ENCODE measurements around the gene NOC4L.
"Not testable (repeated sequence)": the region's sequence is repeated elsewhere in the genome, so short reads cannot be mapped to it uniquely, and the experiment has no call there.

NOC4L gene

DNA sequence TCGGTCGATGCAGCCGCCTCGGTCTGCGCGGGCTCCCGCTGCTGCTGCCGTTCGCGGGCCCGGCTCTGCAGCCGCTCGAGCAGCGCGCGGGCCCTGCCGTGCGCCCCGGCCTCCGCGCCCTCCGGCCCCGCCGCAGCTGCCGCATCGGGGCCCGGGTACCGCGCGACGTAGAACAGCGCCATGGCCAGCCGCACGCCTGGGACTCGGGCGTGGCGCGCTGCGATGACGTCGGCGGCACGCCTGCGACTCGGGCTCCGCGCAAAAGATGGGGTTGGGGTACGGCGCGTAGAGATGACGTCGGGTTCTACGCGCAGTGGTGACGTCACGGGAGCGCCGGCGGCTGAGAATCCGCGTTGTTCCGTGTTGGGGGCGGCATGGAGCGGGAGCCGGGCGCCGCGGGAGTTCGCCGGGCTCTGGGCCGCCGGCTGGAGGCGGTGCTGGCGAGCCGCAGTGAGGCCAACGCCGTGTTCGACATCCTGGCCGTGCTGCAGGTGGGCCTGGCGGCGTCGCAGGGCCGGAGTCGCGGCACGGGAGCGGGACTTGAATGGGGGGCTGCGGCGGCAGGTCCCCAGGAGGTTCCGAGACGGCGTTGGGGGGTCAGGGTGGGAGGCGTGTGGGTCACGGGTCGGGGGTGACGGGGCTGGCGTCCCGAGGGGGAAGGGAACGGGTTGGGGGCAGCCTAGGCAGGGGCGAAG lies at the start of gene NOC4L, which contains the start of gene DDX51:
Gene NOC4L, plus strand, starts transcription at position 343 of the 695 bp plus-strand sequence. Its CDS starts 32 bp downstream, at position 375.
Gene DDX51, minus strand, starts transcription at position 205 of the 695 bp plus-strand sequence. Its CDS starts 23 bp downstream, at position 182.
- DNase-seq = peak; percentile 95

DNA sequence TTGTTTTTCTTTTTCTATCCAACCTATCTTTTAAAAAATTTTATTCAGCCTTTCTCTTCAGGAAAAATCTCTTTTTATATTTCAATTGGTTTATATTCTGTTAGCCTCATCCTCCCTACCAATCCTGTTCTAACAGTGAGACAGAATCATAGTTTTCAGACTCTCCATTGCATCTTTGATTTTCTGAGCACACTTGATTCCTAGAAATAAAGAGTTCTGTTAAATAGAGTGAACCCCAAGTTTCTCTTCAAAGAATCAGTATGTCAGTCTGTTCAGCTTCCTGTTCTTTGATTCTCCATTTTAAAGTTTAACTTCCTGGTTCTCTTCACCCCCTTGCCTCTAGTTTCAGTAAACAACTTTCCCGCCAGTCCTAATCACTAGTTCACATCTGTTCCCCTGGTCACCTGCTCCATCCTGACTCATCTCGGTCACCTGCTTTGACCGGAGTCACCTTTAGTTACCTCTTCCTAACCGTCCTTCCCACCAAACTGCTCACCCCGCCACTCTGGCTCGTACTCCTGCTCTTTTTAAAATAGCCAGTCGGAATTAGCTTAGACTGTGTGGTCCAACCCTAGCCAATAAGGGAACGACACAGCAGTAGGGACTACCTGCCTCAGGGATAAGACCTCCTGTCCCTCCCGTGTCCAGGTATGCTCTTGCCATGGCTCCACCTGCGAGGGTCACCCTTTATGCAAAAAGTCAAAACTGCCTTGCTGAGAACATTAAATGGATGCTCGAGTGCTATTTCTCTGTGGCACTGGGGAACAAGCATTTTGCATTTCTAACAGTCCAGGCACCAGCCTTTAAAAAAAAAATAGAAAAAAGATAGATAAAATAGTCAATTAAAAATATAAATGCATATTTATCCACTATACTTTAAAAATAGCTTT lies 48.5 kb upstream of the NOC4L start:
- no peak for DNase-seq

DNA sequence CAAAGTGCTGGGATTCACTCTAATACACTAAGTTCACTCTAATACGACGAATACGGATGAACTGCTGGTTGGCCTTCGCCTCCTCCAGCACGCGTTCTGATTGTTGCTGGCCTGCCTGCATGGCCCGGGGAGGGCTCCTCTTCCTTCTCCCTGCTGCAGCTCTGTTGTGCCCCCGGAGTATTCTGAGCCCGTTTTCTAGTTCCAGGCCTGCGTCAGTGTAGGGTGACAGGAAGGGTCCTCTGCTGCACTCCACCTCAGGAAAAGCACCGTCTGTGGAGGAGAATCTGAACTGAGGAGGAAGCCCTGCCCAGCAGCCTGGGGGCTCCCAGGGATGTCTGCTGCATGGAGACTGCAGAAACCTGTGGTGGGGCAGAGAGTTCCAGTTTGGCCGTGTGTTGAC lies 44.5 kb upstream of the NOC4L start:
- DNase-seq = no peak

DNA sequence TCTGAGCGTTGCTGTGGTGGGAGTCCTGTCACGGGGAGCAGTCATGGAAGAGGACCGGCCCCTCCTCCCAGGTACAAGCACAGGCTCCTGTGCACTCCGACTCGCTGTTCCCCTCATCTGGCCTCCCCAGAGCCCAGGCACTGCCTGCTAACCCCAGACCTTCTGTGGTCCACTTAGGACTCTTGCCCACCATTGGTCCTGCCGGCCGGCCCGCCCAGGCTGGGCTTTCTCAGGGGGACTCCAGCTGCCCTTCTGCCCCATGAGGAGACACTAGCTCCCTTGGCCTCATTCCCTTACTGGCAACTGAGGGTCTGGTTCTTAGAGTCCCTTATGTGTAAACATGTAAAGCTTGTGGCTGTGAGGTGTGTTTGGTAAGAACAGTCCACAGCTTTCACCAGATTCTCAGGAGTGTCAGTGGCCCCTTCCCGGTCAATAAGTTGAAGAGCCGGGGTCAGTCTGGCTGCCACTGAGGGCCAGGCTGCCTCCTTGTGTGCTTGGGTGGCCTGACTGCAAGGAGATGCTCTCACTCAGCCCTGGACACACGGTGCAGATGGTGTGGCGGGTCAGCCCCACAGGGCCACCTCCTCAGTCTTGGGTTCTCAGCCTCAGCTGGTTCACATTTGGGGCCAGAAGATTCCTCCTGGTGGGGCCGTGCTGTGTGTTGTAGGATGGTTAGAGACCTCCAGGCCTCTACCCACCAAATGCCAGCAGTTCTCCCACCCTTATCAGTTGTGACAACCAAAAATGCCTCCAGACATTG lies 43.8 kb upstream of the NOC4L start:
- no peak for DNase-seq

- no peak for DNase-seq
These were observed 42.0 kb upstream of the NOC4L start for GRCh38 chr12:132102297-132102696.

- not testable (repeated sequence) for DNase-seq
These were observed 41.2 kb upstream of the NOC4L start for GRCh38 chr12:132103072-132103471.

DNA sequence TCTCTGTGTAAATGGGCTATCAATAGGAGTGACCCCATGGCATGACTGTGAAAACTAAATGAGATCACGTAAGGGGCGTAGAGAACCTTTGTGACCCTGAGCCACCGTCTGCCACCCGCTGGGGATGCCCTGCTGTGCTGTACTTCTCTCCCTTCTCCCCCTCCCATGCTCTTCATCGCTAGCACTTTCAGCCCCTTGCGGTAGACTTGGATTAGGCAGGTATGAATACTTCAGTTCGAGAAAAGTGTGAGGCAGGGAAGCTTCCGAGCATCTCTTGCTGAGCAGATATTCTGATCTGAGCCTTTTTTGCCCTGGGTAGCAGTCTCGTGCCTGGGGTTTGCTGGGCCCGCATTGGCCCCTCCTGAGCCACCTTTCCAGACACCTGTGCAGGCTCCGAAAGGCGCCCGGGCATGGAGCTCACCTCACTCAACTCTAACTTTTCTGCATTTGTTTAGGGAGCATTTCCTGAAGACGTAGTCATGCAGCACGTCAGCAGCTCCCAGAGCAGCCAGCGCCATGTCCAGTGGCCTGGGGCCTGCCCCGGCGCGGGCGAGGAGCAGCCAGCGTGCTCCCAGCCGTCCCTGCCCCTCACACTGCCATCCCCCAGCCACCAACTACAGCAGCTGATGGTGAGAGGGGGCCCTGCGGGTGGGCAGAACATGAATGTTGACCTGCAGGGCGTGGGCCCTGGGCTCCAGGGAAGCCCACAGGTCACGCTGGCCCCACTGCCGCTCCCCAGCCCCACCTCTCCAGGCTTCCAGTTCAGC lies 40.5 kb upstream of the NOC4L start:
- no peak for DNase-seq

DNA sequence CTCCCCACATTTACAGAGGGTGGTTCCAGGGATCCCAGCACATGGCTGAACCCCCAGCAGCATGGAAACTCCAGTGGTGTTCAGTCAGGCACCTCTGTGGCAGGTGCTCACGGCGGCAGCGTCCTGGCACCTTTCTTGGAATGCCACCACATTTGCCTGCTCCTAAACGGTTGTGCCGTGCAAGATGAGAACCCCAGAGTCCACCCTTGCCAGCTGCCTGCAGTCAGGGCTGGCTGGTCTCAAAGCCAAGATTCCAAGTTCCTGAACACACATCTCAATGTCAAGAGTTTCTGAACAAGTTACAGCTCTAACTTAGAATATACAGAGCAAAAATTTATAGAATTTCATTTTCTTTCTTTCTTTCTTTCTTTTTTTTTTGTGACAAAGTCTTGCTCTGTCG lies 38.8 kb upstream of the NOC4L start:
- no peak for DNase-seq

DNA sequence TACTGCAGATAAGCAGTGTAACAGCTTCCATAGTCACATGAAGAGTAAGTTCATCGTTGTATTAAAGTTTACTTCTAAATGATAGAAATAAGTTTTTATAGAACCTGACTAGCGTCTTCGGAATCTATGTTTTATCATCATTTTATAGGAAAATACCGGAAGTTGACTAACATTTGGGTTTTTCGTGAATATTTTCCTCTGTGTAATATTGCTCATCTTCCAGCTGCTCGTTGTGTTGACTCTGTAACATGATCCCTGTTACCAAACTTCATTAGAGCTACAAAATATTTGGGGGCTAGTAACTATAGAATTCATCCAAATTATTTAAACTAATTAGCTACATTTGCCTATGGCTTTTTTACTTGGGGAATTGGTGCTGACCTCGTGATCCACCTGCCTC lies 37.3 kb upstream of the NOC4L start:
- peak; percentile 9 for DNase-seq

GRCh38 chr12:132108211-132108832 lies 35.9 kb upstream of the NOC4L start:
- no peak for DNase-seq

- DNase-seq = peak; percentile 4
These were observed 34.5 kb upstream of the NOC4L start for GRCh38 chr12:132109741-132110140.

GRCh38 chr12:132110677-132111076 lies 33.6 kb upstream of the NOC4L start:
- no peak for DNase-seq

DNA sequence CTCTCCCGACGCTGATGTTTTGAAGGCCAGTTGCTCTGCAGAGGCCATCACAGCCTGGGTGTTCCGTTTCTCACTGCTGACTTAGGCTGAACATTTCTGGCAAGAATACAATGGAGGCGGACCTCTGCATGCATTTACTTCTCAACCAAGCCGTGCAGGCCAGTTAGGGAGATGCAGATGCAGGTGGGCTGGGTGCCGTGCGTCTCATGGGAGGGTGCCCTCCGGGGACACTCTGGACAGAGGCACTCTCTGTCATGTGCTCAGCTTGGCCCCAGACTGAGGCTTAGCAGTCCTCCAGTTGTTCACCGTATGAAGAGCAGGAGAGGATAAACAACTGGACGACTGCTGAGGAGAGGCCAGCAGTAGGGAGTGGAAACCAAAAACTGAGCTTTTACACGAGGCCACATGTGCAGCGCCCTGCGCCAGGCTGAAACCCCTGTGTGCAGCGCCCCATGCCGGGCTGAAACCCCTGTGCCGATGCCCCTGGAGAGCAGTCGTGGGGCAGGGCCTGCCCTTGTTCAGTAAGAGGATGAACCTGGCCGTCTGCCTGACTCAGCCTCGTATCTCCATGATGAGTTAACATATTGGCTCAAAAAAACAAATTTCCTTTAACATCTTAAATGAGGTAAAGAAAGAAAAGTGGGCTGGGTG lies 32.5 kb upstream of the NOC4L start:
- no peak for DNase-seq

DNA sequence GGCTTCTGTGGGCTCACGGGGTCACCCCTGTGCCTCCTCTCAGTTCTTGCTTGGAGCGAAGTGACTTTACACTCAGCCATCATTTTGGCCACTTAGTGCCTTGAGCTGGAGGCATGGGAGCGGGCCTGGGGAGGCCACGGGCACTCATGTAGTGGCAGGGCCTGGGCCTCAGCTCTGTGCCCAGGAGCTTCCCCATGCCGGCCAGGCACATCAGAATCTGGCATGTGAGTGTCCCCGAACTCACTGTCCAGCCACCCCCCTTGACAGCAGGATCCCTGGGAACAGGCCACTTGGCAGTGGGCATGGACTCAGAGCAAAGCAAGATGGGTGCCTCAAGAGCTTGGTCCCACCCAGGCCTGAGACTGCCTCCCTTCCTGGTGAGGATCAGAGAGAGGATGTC lies 29.6 kb upstream of the NOC4L start:
- DNase-seq = no peak

- DNase-seq = no peak
These were observed 28.8 kb upstream of the NOC4L start for GRCh38 chr12:132115500-132115899.

GRCh38 chr12:132116709-132117557 lies 27.3 kb upstream of the NOC4L start:
- DNase-seq = no peak

DNA sequence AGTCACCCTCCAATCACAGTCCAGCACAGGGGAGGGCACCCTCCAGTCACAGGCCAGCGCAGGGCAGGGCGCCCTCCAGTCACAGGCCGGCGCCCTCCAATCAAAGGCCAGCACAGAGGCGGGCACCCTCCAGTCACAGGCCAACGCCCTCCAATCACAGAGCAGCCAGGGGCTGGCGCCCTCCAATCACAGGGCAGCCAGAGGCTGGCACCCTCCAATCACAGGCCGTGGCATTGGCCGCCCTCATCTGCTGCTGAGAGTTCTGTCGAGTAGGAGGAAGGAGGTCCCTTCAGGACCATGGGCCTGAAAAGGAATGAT lies 26.7 kb upstream of the NOC4L start:
- DNase-seq = no peak

DNA sequence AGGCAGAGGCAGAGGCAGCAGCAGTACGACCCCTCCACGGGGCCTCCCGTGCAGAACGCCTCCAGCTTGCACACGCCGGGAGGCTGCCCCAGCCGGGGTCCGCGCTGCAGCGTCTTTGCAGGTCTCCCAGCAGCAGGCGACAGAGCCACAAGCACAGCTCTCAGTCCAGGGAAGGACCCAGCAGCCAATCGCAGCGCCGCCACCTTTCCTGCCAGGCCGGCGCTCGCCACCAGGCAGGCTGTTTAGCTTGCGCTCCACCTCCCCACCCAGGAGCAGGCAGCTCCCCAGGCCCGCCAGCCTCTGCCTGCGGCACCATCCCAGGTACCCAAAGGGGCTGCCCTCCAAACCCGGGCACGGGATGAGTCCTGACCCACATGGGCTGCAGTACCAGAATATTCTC lies 25.4 kb upstream of the NOC4L start:
- no peak for DNase-seq

DNA sequence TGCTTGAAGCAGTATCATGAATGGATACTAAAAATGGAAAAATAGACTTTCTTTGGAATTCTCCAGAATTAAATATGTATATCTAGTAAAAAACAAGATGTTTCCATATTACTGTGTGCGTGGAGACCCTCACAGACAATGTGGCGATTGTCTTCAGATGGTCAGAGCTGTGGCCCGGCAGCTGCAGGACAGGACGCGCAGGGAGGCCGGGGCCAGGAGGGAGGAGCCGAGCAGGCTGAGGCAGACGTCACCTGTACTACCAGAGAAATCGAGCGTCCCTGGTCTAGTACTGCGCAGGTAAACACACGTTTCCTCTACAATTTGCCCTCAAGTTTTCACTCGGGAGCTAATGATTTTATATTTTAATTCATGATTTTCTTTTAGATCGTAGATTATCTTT lies 23.0 kb upstream of the NOC4L start:
- DNase-seq = no peak

DNA sequence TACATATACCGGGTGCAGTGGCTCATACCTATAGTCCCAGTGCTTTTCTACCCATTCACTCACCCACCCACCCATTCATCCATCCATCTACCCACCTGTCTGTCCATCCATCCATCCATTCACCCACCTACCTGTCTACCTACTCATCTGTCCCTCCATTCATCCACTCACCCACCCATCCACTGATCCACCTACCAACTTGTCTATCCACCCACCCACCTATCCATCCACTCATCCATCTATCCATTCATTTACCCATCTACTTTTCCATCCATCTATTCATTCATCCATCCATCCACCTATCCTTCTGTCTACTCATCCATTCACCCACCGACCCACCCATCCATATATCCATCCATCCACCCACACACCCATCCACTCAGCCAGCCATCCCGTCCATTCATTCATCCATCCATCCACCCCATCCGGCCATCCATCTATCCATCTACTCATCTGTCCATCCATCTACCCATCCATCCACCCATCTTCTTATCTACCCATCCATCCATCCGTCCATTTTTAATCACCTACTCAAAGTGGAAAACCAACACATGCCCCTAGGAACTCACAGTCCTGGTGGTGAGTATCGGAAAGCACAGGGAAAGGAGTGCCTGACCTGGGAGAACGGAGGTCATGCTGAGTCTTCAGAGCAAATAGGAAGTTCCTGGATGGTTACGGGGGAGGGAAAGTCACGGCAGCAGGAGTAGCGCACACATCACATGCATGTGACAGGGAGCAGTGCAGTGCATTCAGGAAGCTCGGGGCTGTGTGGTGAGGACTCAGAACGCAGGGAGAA lies 20.1 kb upstream of the NOC4L start:
- DNase-seq = no peak
